Measurements from ENCODE around the gene PRRC2C.
"Not testable (repeated sequence)": the region's sequence is repeated elsewhere in the genome, so short reads cannot be mapped to it uniquely, and the experiment has no call there.

Gene PRRC2C

GRCh38 chr1:171500304-171500703 lies 15.0 kb downstream of the PRRC2C start:
- DNase-seq (ENCODE audit: low read depth in 3 of 3): no peak

GRCh38 chr1:171500803-171501202 lies 15.5 kb downstream of the PRRC2C start:
- no peak for DNase-seq (ENCODE audit: low read depth in 3 of 3)

- no peak for DNase-seq (ENCODE audit: low read depth in 3 of 3)
Measured at GRCh38 chr1:171501305-171502024, 16.1 kb downstream of the PRRC2C start.

- no peak for DNase-seq (ENCODE audit: low read depth in 3 of 3)
Measured at GRCh38 chr1:171506525-171507304, 21.4 kb downstream of the PRRC2C start.

GRCh38 chr1:171507435-171507834 lies 22.1 kb downstream of the PRRC2C start:
- DNase-seq (ENCODE audit: low read depth in 3 of 3): no peak

GRCh38 chr1:171509191-171509590 lies 23.9 kb downstream of the PRRC2C start:
- DNase-seq (ENCODE audit: low read depth in 3 of 3): no peak

- DNase-seq (ENCODE audit: low read depth in 3 of 3): no peak
Measured at GRCh38 chr1:171513743-171514142, 28.4 kb downstream of the PRRC2C start.

GRCh38 chr1:171515299-171515698 lies 30.0 kb downstream of the PRRC2C start:
- DNase-seq (ENCODE audit: low read depth in 3 of 3): no peak

- DNase-seq (ENCODE audit: low read depth in 3 of 3): no peak
Measured at GRCh38 chr1:171515741-171516140, 30.4 kb downstream of the PRRC2C start.

GRCh38 chr1:171521567-171521966 lies 36.2 kb downstream of the PRRC2C start:
- DNase-seq (ENCODE audit: low read depth in 3 of 3): no peak

- DNase-seq (ENCODE audit: low read depth in 3 of 3): no peak
Measured at GRCh38 chr1:171530676-171531075, 45.3 kb downstream of the PRRC2C start.

GRCh38 chr1:171532520-171532919 lies 47.2 kb downstream of the PRRC2C start:
- DNase-seq (ENCODE audit: low read depth in 3 of 3): no peak

- no peak for DNase-seq (ENCODE audit: low read depth in 3 of 3)
Measured at GRCh38 chr1:171545523-171545922, 60.2 kb downstream of the PRRC2C start.

GRCh38 chr1:171550050-171550449 lies 64.7 kb downstream of the PRRC2C start:
- DNase-seq (ENCODE audit: low read depth in 3 of 3): no peak

GRCh38 chr1:171550598-171551100 lies 65.3 kb downstream of the PRRC2C start:
- not testable (repeated sequence) for DNase-seq (ENCODE audit: low read depth in 3 of 3)

GRCh38 chr1:171553960-171554359 lies 68.6 kb downstream of the PRRC2C start:
- DNase-seq (ENCODE audit: low read depth in 3 of 3): not testable (repeated sequence)

- DNase-seq (ENCODE audit: low read depth in 3 of 3): no peak
Measured at GRCh38 chr1:171563675-171564074, 78.3 kb downstream of the PRRC2C start.

- DNase-seq (ENCODE audit: low read depth in 3 of 3): no peak
Measured at GRCh38 chr1:171566467-171566866, 81.1 kb downstream of the PRRC2C start.

- no peak for DNase-seq (ENCODE audit: low read depth in 3 of 3)
Measured at GRCh38 chr1:171570295-171570694, 85.0 kb downstream of the PRRC2C start.

- DNase-seq (ENCODE audit: low read depth in 3 of 3): no peak
Measured at GRCh38 chr1:171576144-171576543, 90.8 kb downstream of the PRRC2C start.

GRCh38 chr1:171581226-171581625 lies 95.9 kb downstream of the PRRC2C start:
- DNase-seq (ENCODE audit: low read depth in 3 of 3): peak in 1 of 3 experiments; percentile 14

GRCh38 chr1:171581766-171582165 lies 96.4 kb downstream of the PRRC2C start:
- DNase-seq (ENCODE audit: low read depth in 3 of 3): no peak

GRCh38 chr1:171582589-171582988 lies 97.3 kb downstream of the PRRC2C start:
- no peak for DNase-seq (ENCODE audit: low read depth in 3 of 3)
